ENCODE measurements around the gene CLPSL1.

CLPSL1 gene

GRCh38 chr6:35759426-35759825 lies 21.4 kb upstream of the CLPSL1 start:
- no peak for DNase-seq

- no peak for DNase-seq
Observed at GRCh38 chr6:35765739-35766138, 15.1 kb upstream of the CLPSL1 start.

GRCh38 chr6:35769211-35769610 lies 11.6 kb upstream of the CLPSL1 start:
- no peak for DNase-seq

DNA sequence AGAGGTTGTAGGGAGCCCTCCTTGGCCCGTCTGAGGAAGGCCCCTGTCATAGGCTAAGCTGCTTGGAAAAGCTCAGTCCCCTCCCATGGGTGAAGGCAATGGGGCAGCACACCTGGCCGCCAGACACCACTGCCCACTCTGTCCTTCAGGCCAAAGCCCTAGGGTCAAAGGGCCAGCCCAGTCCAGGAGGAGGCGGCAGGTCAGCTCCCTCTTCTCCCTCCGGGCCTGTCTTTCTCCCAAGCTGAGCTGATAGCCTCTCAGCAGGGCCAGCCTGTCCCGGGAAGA lies 9.5 kb upstream of the CLPSL1 start:
- DNase-seq: no peak

DNA sequence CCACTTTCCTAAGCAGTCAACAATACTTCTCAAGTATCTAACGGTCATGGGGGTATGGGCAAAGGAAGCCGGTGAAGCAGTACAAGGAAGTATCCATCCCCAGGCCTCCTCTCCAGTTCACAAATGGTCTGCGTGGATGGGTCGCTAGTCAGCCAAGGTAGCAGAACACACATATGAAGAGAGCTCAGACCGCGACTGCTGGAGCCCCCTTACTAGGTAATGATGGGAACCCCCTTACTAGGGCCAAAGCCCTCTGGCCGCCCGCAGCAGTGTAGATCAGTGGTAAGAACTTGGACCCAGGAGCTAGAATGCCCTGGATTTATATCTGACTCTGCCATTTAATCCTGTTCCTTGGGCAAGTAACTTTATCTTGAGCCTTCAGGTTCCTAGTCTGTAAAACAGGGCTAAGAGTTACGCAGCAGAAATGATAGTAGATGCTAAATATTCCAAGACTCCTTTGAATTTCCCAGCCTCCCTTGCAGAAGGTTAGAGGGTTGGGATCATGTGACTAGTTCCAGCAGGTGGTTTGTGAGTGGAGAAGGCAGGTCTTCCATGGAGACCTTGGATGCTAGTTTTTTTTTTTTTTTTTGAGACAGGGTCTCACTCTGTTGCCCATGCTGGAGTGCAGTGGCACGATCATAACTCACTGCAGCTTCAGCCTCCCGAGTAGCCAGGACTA lies 6.6 kb upstream of the CLPSL1 start:
- no peak for DNase-seq

DNA sequence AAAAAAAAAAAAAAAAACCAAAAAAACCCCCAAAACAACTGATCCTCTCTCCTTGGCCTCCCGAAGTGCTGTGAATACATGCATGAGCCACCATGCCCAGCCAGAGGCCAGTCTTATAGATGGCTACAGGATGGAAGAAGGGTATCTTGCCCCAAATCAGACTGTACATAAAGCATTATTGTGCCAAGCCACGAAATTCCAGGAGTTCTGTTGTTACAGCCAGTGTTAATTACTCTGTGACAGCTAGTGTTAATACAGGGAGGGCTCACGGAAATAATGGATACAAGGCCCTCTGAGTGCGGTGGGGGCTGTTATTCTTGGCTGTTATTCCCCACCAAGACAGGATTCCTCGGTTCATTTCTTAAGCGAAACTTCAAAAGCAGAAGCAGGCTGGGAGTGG lies 5.8 kb upstream of the CLPSL1 start:
- DNase-seq: no peak

DNA sequence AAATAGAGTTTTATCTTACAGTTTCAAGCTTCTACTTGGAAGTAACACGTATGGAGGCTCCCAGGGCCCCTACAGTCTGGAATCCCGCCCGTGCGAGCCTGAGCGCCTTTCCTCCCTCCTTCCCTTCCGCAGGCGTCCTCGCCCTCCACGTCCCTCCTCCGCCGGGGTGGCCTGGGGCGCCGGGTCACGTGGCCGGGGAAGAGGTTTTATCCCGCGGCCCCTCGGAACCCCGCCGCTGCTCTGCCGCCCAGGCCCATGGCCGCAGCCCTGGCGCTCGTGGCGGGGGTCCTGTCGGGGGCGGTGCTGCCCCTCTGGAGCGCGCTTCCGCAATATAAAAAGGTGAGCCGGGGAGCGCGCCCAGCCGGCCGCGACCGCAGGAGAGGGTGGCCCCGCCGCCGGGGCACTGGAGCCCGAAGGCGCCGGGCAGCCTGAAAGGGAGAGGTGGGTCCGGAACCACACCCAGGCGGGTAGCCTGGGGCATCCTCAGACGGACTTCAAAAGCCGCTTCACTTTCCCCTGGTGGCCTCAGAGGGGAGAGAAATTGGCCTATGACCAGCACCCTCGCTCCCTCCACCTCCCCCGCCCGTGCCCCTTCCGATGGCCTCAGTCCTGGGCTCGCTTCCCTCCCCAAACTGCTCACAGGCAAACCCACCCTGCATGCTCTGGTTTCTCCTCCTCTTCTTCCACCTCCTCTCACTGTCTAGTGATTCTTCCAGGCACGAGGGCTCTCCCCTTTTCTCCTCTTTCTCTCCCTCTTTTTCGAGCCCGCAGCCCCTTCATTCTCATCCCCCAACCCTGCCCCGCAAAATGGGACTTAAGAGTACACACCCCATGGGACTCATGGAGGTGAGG lies 4.2 kb upstream of the CLPSL1 start, which contains the start of gene CLPSL2:
CLPSL2 (plus strand) TSS at position 235 of the 852 bp plus-strand sequence; CDS start at position 256, 21 bp downstream.
- DNase-seq: no peak

- DNase-seq: no peak
Observed at GRCh38 chr6:35777356-35778102, 3.3 kb upstream of the CLPSL1 start.

GRCh38 chr6:35778437-35778836 lies 2.4 kb upstream of the CLPSL1 start:
- no peak for DNase-seq

- no peak for DNase-seq
Observed at GRCh38 chr6:35781290-35781689, 471 bp downstream of the CLPSL1 start.

DNA sequence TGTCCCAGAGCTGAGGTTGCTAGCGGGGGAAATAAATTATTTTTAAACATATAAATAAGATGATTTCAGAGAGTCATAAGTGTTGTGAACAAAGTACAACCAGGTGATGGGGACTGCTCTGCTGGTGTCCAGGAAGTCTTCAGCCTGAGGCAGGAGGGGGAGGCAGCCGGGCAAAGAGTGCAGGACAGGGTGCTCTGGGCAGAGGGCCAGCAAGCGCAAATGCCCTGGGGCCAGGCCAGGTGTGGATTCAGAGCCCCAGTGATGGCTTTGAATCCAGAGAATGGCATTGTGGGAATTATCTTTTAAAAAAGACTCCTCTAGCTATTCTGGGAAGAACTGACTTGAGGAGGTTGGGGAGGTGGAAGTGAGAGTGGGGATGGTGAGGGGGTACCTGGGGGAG lies 1.6 kb downstream of the CLPSL1 start:
- no peak for DNase-seq

GRCh38 chr6:35784200-35784599 lies 3.4 kb downstream of the CLPSL1 start:
- DNase-seq: no peak

DNA sequence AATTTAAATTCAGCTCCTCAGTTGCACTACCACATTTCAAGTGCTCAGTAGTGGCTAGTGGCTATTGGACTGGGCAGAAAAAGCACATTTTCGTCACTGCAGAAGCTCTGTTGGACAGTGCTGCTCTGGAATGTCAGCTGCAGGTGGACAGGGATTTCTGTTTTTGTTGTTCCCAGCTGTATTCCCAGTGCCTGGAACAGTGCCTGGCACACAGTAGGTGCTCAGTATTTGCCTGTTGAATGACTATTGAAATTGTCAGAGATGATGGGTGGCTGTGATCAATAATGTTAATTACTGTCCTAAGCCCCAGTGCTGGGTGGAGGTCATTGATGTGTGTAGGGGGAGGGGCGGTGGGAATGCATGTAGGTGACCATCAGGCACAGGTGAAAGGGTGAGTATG lies 5.5 kb downstream of the CLPSL1 start:
- no peak for DNase-seq

DNA sequence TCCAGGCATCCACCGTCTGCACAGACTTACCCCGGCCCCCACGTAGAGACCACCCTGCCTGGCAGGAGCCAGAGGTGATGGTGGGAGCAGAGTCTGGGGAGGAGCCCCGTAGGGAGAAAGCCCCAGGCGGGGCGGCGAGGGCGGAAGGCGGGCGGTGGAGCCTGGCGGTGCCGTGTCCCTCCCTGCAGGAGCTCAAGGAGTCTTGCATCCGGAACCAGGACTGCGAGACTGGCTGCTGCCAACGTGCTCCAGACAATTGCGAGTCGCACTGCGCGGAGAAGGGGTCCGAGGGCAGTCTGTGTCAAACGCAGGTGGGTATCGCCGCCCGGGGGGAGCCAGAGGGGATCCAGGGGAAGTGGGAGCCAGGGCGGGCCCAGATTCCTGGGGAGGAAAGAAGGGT lies 6.0 kb downstream of the CLPSL1 start:
- DNase-seq: no peak

GRCh38 chr6:35787266-35788218 lies 6.7 kb downstream of the CLPSL1 start:
- no peak for DNase-seq

- no peak for DNase-seq
Observed at GRCh38 chr6:35788423-35788982, 7.7 kb downstream of the CLPSL1 start.

- no peak for DNase-seq
Observed at GRCh38 chr6:35790683-35791082, 9.9 kb downstream of the CLPSL1 start.

DNA sequence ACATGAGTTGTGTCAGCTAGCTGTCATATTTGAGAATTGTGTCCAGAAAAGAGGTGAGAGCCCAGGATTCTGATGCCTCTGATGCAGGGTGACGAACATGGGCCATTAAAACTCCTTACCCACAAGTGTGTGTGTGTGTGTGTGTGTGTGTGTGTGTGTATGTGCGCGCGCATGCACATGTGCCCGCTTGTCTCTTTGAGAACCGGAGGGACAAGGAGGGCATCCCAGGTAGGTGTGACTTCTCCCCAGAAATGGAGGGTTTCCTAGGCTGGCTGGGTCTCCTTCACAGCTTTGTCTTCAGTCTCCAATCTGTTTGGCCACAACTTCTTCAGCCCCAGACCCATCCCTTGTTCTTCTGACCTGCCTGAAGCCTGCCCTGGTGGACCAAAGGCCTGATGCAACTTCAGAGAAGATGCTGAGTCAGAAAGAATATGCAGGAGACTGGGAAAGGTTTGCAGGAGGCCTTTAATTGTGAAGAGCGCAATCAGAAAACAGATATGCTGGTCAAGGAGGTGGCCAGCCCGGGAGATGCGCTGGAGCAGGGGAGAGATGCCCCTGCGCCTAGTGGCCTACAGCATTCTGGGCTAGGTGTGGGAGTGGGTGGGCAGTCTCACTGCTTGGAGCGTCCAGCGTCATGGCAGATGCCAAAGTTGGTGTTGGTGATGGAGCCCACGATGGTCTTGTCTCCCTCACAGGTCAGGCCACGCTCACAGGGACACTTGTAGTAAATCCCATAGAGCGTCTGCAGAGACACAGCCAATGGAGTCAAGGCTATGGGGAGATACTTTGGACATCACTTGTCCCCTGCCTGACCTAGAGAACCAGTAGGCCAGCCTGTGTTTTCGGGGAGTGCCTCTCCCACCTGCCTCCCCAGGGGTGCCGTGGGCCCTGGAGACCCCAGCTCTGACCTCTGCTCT lies 14.0 kb downstream of the CLPSL1 start:
- DNase-seq: no peak

DNA sequence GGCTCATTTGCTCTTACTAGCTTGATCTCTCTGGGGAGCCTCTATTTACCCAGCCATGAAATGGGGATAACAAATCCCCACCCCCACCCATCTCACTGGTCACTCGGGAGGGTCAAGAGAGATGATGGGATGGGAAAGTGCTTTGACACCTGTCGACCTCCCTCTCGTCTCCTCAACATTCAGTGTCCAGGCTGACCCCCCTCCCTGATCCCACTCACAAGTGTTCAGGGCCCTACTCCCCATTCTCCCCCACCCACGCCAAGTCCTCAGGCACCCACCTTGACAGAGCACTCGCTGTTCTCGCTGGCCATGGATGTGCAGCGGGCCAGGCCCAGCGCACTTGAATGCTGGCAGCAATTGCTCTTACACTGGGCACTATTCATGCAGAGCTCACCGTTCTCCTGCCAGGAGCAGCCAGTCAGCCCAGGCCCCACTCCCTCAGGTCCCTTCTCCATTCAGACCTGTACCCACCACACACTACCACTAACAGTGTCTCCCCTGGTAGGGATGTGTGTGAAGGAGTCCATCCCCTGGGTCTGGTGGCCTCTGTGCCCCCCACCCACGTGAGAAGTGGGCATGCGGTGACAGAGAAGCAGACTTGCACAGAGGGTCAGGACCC lies 14.7 kb downstream of the CLPSL1 start:
- DNase-seq: no peak

- DNase-seq: no peak
Observed at GRCh38 chr6:35796236-35796635, 15.4 kb downstream of the CLPSL1 start.
